Epithelial cell of esophagus (primary cell): ENCODE data around the gene CLDN34.

Experiments used
- DNase-seq: peaks from one replicate; pipeline ENCODE4 v3.0.0; 2010; ENCODE audit warnings: low read depth
- H3K4me3 ChIP-seq: 2 replicates; pipeline ENCODE4 v1.5.1; 2011; ENCODE audit warnings: mild to moderate bottlenecking, low read length, control low read depth
- CTCF ChIP-seq: IDR thresholded peaks from 2 replicates; pipeline ENCODE4 v1.5.1; 2011; ENCODE audit warnings: low read depth, mild to moderate bottlenecking, low read length, control low read depth, inconsistent platforms; ENCODE audit not compliant: insufficient read depth; ENCODE audit errors: missing control alignments

CLDN34 gene

GRCh38 chrX:9927698-9928482 is 39.3 kb upstream of the CLDN34 start:
- no peak for TF ChIP-seq CTCF
- H3K4me3 ChIP-seq, result no peak overlapping the region
- DNase-seq, result peak; percentile 25

DNA sequence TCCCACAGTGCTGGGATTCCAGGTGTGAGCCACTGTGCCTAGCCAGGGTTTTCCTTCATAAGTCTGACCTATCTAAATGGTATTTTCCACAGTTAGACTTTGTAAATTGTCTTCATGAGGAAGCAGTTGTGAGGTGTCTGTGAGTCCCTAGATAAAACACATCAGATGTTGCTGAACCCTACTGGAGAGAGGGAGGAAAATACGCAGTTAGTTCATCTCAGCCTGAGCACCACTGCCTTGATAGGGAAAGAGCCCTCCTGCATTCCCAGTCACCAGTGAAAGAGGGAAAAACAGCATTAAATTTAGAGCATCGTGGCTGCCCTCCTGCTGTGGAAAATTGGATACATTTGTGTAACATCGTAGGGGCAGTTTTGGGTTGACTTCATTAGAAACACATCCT is 31.7 kb upstream of the CLDN34 start:
- no peak for DNase-seq
- H3K4me3 ChIP-seq, result no peak overlapping the region
- no peak for TF ChIP-seq CTCF

DNA sequence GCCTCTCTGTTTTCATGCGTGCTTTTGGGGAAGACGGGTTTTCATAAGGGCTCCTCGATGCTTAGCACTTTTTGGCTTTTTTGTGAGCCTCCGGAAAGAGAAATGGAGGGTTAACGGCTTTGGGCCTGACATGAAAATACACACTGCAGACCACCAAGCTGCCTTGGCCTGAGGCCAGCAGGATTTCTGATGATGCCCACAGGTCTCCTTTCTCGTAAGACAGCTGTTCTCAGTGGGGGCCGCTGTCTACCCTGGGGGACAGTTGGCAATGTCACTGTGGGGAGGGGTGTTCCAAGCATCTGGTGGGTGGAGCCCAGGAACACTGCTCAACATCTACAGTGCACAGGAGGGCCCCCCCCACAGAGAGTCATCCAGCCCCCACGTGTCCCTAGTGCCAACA is 29.4 kb upstream of the CLDN34 start:
- H3K4me3 ChIP-seq, result no peak overlapping the region
- TF ChIP-seq CTCF, result no peak
- DNase-seq, result no peak

DNA sequence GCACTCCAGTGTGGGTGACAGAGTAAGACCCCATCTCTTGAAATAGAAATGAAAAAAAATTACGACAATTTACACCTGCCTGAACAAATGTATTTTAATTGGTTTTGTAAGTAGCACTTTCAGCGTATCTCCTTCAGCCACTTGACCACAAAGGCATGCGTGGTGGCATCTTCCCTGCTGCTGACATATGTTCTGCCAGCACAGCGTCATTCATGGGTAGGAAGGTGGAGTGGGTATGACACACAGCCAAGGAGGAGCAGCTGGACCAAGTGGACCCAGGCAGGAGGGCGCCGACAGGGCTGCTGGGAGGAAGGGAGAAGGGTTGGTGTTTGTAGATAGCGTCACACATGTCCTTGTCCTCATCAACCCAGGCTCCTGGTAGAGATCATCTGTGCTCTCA is 28.6 kb upstream of the CLDN34 start:
- no peak for DNase-seq
- no peak overlapping the region for H3K4me3 ChIP-seq
- TF ChIP-seq CTCF, result no peak

- DNase-seq, result peak; percentile 67
- no peak overlapping the region for H3K4me3 ChIP-seq
- TF ChIP-seq CTCF, result no peak
These were observed 26.7 kb upstream of the CLDN34 start for GRCh38 chrX:9940421-9940820.

- no peak for DNase-seq
- no peak for TF ChIP-seq CTCF
- no peak overlapping the region for H3K4me3 ChIP-seq
These were observed 25.1 kb upstream of the CLDN34 start for GRCh38 chrX:9942086-9942485.

- H3K4me3 ChIP-seq, result no peak overlapping the region
- TF ChIP-seq CTCF, result no peak
- DNase-seq, result no peak
These were observed 23.7 kb upstream of the CLDN34 start for GRCh38 chrX:9943420-9943819.
